ENCODE data around the gene SLC17A7.

Gene SLC17A7

DNA sequence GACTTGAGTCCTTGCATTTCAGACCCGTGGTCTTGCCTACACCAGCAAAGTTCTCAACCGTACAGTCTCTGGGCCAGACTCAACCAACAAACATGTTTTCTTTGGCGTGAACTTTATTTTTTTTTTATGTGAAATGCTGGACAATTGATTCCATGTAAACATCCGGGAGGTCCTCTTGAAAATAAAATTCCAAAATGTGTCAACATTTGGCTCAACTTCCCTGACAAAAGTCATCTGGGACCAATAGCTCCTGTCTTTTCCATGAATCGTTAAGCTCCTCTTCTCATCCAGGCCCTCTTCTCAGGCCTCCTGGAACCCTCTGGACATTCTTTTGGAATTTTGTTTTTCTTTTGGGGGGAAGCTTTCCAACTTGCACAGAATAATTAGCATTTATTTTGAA, 14.4 kb upstream of the SLC17A7 start:
- no peak overlapping the region for H3K27ac ChIP-seq (ENCODE audit: extremely low read depth, low read depth, low read length)
- no peak overlapping the region for H3K4me3 ChIP-seq (ENCODE audit: low read depth, low read length)
- ChIA-PET CTCF (interaction anchor here (0.6 to 4.3 kb wide), 6 partner anchors 10 to 74 kb away, joined by 3 to 24 read pairs (median 4); partner anchors contain the start of gene FLT3LG), POLR2A (interaction anchor here (1.3 kb wide), 1 partner anchor 40 kb away, joined by 4 read pairs; no protein-coding TSS in a partner anchor)
- no peaks in the 10 kb centered on the region for H3K9me3 ChIP-seq (ENCODE audit: control insufficient read depth, insufficient read depth, low read depth, low read length)
- peaks cover 12 to 19% of the 10 kb centered on the region in 2 experiments for H3K36me3 ChIP-seq (ENCODE audit: control insufficient read depth in 2 of 2, insufficient read depth in 1 of 2, low read length in 2 of 2)
- TF ChIP-seq ZNF654 (tag by site-specific recombination; IDR thresholded peaks at IDR 0.05; ENCODE audit: low read depth): no peak
- TF ChIP-seq ZNF530 (tag by site-specific recombination; IDR thresholded peaks at IDR 0.05; ENCODE audit: low read depth): no peak
- TF ChIP-seq ZNF24 (tag by site-specific recombination; IDR thresholded peaks at IDR 0.05): no peak
- no peak for TF ChIP-seq GLIS1 (tag by site-specific recombination; IDR thresholded peaks at IDR 0.05)
- no peak for TF ChIP-seq ZBTB7A (tag by site-specific recombination; IDR thresholded peaks at IDR 0.05; ENCODE audit: low read depth)
- no peak for TF ChIP-seq HOXC10 (CRISPR knock-in tag; IDR thresholded peaks at IDR 0.05)
- TF ChIP-seq, protein P1, sequence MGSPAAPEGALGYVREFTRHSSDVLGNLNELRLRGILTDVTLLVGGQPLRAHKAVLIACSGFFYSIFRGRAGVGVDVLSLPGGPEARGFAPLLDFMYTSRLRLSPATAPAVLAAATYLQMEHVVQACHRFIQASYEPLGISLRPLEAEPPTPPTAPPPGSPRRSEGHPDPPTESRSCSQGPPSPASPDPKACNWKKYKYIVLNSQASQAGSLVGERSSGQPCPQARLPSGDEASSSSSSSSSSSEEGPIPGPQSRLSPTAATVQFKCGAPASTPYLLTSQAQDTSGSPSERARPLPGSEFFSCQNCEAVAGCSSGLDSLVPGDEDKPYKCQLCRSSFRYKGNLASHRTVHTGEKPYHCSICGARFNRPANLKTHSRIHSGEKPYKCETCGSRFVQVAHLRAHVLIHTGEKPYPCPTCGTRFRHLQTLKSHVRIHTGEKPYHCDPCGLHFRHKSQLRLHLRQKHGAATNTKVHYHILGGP (tag by site-specific recombination; IDR thresholded peaks at IDR 0.05): no peak
- TF ChIP-seq MZF1 (tag by site-specific recombination; IDR thresholded peaks at IDR 0.05; ENCODE audit: borderline replicate concordance): no peak
- TF ChIP-seq ZNF514 (tag by site-specific recombination; IDR thresholded peaks at IDR 0.05): no peak
- no peak for TF ChIP-seq YY1 (tag by site-specific recombination; IDR thresholded peaks at IDR 0.05)
- H3K4me1 ChIP-seq (ENCODE audit: control insufficient read depth, insufficient read depth, low read length): 0 out of 2 replicates have a peak, but pooled peaks cover 6% of the 10 kb centered on the region

DNA sequence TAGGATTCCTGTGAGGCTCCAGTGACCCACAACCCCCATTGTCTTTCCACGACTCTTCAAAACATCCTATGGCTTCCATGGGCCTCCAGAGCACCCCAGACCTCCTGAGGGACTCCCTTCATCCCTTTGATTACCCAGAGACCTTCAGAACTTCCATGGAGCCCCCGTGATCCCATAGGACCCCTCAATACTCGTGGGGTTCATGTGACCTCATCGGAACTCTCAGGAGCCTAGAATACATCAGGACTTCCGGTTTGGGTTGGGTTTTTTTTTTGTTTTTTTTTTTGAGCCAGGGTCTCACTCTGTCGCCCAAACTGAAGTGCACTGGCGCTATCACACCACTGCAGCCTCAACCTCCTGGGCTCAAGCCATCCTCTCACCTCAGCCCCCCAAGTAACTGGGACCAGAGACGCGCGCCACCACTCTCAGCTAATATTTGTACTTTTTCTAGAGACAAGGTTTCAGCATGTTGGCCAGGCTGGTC, 12.5 kb upstream of the SLC17A7 start:
- Histone ChIP-seq H3K4me3 (ENCODE audit: low read depth, low read length) (peak overlapping the region; percentile 68), H3K27ac (ENCODE audit: extremely low read depth, low read depth, low read length) (peak overlapping the region; percentile 90), H3K36me3 (ENCODE audit: control insufficient read depth in 2 of 2, insufficient read depth in 1 of 2, low read length in 2 of 2) (peaks cover 22% of the 10 kb centered on the region in 2 experiments), H3K4me1 (ENCODE audit: control insufficient read depth, insufficient read depth, low read length) (0 out of 2 replicates have a peak, but pooled peaks cover 6% of the 10 kb centered on the region), H3K9me3 (ENCODE audit: control insufficient read depth, insufficient read depth, low read depth, low read length) (no peaks in the 10 kb centered on the region)
- ChIA-PET POLR2A (interaction anchor here (0.6 to 3.0 kb wide), 35 partner anchors 11 to 834 kb away, joined by 3 to 28 read pairs (median 4); partner anchors contain the start of genes AP2A1, DKKL1, FCGRT and FLT3LG), CTCF (interaction anchor here (0.5 to 2.5 kb wide), 7 partner anchors 11 to 117 kb away, joined by 3 to 15 read pairs (median 6); partner anchors contain the start of gene FLT3LG)
- TF ChIP-seq, protein P2, sequence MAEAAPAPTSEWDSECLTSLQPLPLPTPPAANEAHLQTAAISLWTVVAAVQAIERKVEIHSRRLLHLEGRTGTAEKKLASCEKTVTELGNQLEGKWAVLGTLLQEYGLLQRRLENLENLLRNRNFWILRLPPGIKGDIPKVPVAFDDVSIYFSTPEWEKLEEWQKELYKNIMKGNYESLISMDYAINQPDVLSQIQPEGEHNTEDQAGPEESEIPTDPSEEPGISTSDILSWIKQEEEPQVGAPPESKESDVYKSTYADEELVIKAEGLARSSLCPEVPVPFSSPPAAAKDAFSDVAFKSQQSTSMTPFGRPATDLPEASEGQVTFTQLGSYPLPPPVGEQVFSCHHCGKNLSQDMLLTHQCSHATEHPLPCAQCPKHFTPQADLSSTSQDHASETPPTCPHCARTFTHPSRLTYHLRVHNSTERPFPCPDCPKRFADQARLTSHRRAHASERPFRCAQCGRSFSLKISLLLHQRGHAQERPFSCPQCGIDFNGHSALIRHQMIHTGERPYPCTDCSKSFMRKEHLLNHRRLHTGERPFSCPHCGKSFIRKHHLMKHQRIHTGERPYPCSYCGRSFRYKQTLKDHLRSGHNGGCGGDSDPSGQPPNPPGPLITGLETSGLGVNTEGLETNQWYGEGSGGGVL (tag by site-specific recombination; IDR thresholded peaks at IDR 0.05): 0 out of 2 replicates have a peak, but pooled peaks have one; percentile 13
- TF ChIP-seq ZNF174 (tag by site-specific recombination; IDR thresholded peaks at IDR 0.05) (no peak), ZNF394 (tag by site-specific recombination; IDR thresholded peaks at IDR 0.05; ENCODE audit: borderline replicate concordance) (peak; percentile 1; the same call in 1 of the 2 replicates), ZNF76 (tag by site-specific recombination; IDR thresholded peaks at IDR 0.05; ENCODE audit: borderline replicate concordance, low read depth) (peak; percentile 91), ZBTB48 (tag by site-specific recombination; IDR thresholded peaks at IDR 0.05) (peak; percentile 7; the same call in 1 of the 2 replicates), ZNF140 (tag by site-specific recombination; IDR thresholded peaks at IDR 0.05) (no peak), ZBTB20 (tag by site-specific recombination; IDR thresholded peaks at IDR 0.05) (peak; percentile 9; the same call in 1 of the 2 replicates), ZBTB21 (tag by site-specific recombination; IDR thresholded peaks at IDR 0.05) (peak; percentile 67; the same call in 1 of the 2 replicates), ZXDB (tag by site-specific recombination; IDR thresholded peaks at IDR 0.05) (no peak; the same call in 1 of the 2 replicates), ZFP3 (tag by site-specific recombination; IDR thresholded peaks at IDR 0.05; ENCODE audit: low read depth) (no peak), ZNF558 (tag by site-specific recombination; IDR thresholded peaks at IDR 0.05) (0 out of 2 replicates have a peak, but pooled peaks have one; percentile 42), KLF16 (tag by site-specific recombination; IDR thresholded peaks at IDR 0.05) (no peak; the same call in 1 of the 2 replicates), IKZF3 (tag by site-specific recombination; IDR thresholded peaks at IDR 0.05) (no peak)
- TF ChIP-seq, protein P3, sequence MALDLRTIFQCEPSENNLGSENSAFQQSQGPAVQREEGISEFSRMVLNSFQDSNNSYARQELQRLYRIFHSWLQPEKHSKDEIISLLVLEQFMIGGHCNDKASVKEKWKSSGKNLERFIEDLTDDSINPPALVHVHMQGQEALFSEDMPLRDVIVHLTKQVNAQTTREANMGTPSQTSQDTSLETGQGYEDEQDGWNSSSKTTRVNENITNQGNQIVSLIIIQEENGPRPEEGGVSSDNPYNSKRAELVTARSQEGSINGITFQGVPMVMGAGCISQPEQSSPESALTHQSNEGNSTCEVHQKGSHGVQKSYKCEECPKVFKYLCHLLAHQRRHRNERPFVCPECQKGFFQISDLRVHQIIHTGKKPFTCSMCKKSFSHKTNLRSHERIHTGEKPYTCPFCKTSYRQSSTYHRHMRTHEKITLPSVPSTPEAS (tag by site-specific recombination; IDR thresholded peaks at IDR 0.05): no peak
- TF ChIP-seq, protein P4, sequence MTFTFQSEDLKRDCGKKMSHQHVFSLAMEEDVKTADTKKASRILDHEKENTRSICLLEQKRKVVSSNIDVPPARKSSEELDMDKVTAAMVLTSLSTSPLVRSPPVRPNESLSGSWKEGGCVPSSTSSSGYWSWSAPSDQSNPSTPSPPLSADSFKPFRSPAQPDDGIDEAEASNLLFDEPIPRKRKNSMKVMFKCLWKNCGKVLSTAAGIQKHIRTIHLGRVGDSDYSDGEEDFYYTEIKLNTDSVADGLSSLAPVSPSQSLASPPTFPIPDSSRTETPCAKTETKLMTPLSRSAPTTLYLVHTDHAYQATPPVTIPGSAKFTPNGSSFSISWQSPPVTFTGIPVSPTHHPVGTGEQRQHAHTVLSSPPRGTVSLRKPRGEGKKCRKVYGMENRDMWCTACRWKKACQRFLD (tag by site-specific recombination; IDR thresholded peaks at IDR 0.05): no peak
- TF ChIP-seq, protein P5, sequence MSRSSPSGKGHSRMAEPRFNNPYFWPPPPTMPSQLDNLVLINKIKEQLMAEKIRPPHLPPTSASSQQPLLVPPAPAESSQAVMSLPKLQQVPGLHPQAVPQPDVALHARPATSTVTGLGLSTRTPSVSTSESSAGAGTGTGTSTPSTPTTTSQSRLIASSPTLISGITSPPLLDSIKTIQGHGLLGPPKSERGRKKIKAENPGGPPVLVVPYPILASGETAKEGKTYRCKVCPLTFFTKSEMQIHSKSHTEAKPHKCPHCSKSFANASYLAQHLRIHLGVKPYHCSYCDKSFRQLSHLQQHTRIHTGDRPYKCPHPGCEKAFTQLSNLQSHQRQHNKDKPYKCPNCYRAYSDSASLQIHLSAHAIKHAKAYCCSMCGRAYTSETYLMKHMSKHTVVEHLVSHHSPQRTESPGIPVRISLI (tag by site-specific recombination; IDR thresholded peaks at IDR 0.05): peak; percentile 94
- TF ChIP-seq, protein P6, sequence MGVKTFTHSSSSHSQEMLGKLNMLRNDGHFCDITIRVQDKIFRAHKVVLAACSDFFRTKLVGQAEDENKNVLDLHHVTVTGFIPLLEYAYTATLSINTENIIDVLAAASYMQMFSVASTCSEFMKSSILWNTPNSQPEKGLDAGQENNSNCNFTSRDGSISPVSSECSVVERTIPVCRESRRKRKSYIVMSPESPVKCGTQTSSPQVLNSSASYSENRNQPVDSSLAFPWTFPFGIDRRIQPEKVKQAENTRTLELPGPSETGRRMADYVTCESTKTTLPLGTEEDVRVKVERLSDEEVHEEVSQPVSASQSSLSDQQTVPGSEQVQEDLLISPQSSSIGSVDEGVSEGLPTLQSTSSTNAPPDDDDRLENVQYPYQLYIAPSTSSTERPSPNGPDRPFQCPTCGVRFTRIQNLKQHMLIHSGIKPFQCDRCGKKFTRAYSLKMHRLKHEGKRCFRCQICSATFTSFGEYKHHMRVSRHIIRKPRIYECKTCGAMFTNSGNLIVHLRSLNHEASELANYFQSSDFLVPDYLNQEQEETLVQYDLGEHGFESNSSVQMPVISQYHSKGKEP (tag by site-specific recombination; IDR thresholded peaks at IDR 0.05): no peak

All from HEK293 (cell line).